Esophagus squamous epithelium (tissue), 5 donors: Measurements from ENCODE around the gene EFHC2. TPM values are rescaled to one million over a fixed set of nuclear protein-coding genes. Genes with fewer than 3 reads are reported as not detected.

Source experiments
- DNase-seq: peaks from one replicate; lab custom pipeline; 2025; lab: John Stamatoyannopoulos, UW
- H3K27ac ChIP-seq, 4 donors: fragments of 200-600 bp; sonication (generic); one replicate each; pipeline ENCODE4 v1.5.1; 2016 to 2019; ENCODE audit warnings: mild to moderate bottlenecking in 1 of 4
- H3K27me3 ChIP-seq, 4 donors: fragments of 200-600 bp; sonication (generic); 1 replicate in 3 of 4; 2 replicates in 1 of 4; pipeline versions ENCODE4 v1.5.1 to v1.6.0; 2017 to 2021; ENCODE audit warnings: antibody characterized with exemption in 1 of 4
- H3K36me3 ChIP-seq, 3 donors: fragments of 200-600 bp; sonication (generic); one replicate each; pipeline ENCODE4 v1.5.1; 2016 to 2019
- H3K4me1 ChIP-seq, 3 donors: fragments of 200-600 bp; sonication (generic); one replicate each; pipeline ENCODE4 v1.5.1; 2017 to 2019
- H3K4me3 ChIP-seq, 4 donors: fragments of 200-600 bp; sonication (generic); 1 replicate in 3 of 4; 2 replicates in 1 of 4; pipeline ENCODE4 v1.5.1; 2016 to 2019; ENCODE audit warnings: mild to moderate bottlenecking in 2 of 4, moderate library complexity in 1 of 4
- H3K9me3 ChIP-seq, 3 donors: fragments of 200-600 bp; sonication (generic); one replicate each; pipeline ENCODE4 v1.5.1; 2016 to 2019
- POLR2A ChIP-seq, 4 donors: fragments of 450-650 bp; IDR thresholded peaks; one replicate each; pipeline ENCODE4 v1.6.1; 2017; ENCODE audit warnings: antibody characterized with exemption in 4 of 4, mild to moderate bottlenecking in 4 of 4, moderate library complexity in 3 of 4
- WGBS, 2 donors: methylation state at CpG; one replicate each; pipeline ENCODE4 v1.1.5; 2018; 5-methylcytosine and 5-hydroxymethylcytosine counted together
- intact Hi-C: fragments of 100-400 bp; cut with DNase I; formaldehyde crosslinking; loops from one replicate; pipeline ENCODE4 v1.15.0; 2022
- total RNA-seq, 4 donors: library from RNA; depleted of rRNA; stranded (reverse); fragments of >200 nt; gene quantifications; one replicate each; pipeline ENCODE4 v1.1.0, GENCODE V29; 2016
- TF ChIP-seq, protein P1 (sequence below), 6 experiments: fragments of 450-650 bp in 4 of 6; fragments of 200-600 bp in 2 of 6; sonication (generic) in 2 of 6; IDR thresholded peaks; one replicate each; pipeline ENCODE4 v1.5.1; 2016 to 2019; ENCODE audit warnings: antibody characterized with exemption in 6 of 6, mild to moderate bottlenecking in 4 of 6, moderate library complexity in 4 of 6
- donor health status: DM: yes; HTN: yes; CAD: no.

The EFHC2 gene
- total RNA-seq, 4 donors from 2014 or later: 0.22 to 3.1 (median 2.0) TPM

DNA sequence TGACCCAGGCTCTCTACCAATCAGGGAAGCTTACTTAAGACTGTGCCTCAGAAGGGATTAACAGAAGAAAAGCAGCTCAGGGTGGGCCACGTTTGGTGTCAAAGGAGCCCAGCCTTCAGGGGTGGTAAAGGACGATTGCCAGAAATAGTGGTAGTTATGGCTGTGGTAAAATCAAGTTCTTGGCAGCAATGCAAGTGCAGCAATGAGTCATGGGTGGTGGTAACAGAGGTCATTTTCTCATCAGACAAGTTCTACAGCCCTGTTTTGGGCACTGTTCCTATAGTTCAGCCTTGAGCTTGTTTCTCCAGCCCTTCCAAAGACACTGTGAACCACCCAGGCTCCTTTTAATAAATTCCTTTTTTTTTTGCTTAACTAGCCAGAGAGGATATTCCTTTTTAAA lies 120.3 kb downstream of the EFHC2 start:
- Histone ChIP-seq H3K4me3 (no peak overlapping the region), H3K27ac (peak overlapping the region in 2 of 4 donors; percentile 54 to 60), H3K4me1 (peaks cover 0 to 42% (median 4%) of the 10 kb centered on the region in 3 donors), H3K9me3 (no peaks in the 10 kb centered on the region), H3K27me3 (no peaks in the 10 kb centered on the region), H3K36me3 (no peaks in the 10 kb centered on the region)
- 11% methylated on average over 2 of the region's 2 CpGs; no CpG with 5 or more reads in 1 of the 2 donors for WGBS, 2 donors
- DNase-seq: no peak
- intact Hi-C loops: no loop called here
- TF ChIP-seq POLR2A (IDR thresholded peaks at IDR 0.05): no peak
- TF ChIP-seq, protein P1, sequence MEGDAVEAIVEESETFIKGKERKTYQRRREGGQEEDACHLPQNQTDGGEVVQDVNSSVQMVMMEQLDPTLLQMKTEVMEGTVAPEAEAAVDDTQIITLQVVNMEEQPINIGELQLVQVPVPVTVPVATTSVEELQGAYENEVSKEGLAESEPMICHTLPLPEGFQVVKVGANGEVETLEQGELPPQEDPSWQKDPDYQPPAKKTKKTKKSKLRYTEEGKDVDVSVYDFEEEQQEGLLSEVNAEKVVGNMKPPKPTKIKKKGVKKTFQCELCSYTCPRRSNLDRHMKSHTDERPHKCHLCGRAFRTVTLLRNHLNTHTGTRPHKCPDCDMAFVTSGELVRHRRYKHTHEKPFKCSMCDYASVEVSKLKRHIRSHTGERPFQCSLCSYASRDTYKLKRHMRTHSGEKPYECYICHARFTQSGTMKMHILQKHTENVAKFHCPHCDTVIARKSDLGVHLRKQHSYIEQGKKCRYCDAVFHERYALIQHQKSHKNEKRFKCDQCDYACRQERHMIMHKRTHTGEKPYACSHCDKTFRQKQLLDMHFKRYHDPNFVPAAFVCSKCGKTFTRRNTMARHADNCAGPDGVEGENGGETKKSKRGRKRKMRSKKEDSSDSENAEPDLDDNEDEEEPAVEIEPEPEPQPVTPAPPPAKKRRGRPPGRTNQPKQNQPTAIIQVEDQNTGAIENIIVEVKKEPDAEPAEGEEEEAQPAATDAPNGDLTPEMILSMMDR (IDR thresholded peaks at IDR 0.05): no peak

DNA sequence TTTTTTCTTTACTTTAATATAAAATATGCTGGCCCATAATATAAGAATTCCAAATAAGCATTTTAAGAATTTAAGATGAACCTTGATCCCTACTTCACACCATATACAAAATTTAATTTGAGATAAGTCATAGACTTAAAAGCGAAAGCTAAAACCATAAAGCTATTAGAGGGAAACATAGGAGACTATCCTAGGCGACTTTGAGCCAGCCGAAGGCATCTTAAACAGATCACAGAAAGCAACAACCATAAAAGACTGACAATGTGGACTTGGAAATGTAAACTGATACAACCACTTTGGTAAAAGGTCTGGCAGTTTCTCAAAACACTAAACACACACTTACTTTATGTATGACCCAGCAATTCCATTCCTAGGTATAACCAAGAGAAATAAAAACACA lies 125.0 kb downstream of the EFHC2 start:
- H3K27me3 ChIP-seq: no peaks in the 10 kb centered on the region
- intact Hi-C loops: no loop called here
- 79 to 97% methylated on average over 3 of the region's 3 CpGs for WGBS, 2 donors
- H3K4me3 ChIP-seq: no peak overlapping the region
- no peaks in the 10 kb centered on the region for H3K36me3 ChIP-seq
- no peak overlapping the region for H3K27ac ChIP-seq
- TF ChIP-seq POLR2A (IDR thresholded peaks at IDR 0.05): no peak
- TF ChIP-seq, protein P1 (IDR thresholded peaks at IDR 0.05): no peak
- H3K4me1 ChIP-seq: peaks cover 0 to 14% (median 0%) of the 10 kb centered on the region in 3 donors
- no peak for DNase-seq
- no peaks in the 10 kb centered on the region for H3K9me3 ChIP-seq

DNA sequence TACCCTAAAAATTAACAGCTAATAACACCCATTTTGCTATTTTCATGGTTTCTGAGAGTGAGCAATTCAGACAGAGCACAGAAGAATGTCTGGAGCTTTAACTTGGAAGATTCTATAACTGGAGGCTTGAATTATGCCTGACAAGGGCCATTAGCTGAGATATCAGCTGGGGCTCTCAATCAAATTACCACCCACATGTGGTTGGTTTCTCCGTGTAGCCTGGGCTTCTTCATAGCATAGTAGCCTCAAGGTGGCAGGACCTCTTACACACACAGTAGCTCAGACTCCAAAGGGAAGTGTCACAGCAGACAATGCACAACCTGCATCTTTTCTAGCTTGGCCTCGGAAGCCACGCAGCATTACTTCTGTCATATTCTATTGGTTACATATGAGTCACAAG lies 127.3 kb downstream of the EFHC2 start:
- TF ChIP-seq, protein P1 (IDR thresholded peaks at IDR 0.05): no peak
- no peak for TF ChIP-seq POLR2A (IDR thresholded peaks at IDR 0.05)
- intact Hi-C loops: no loop called here
- no peak for DNase-seq
- Histone ChIP-seq H3K27me3 (no peaks in the 10 kb centered on the region), H3K36me3 (no peaks in the 10 kb centered on the region), H3K4me1 (no peaks in the 10 kb centered on the region), H3K27ac (no peak overlapping the region), H3K9me3 (no peaks in the 10 kb centered on the region), H3K4me3 (no peak overlapping the region)
- WGBS, 2 donors: 81 to 100% methylated on average over 1 to 3 of the region's 3 CpGs

DNA sequence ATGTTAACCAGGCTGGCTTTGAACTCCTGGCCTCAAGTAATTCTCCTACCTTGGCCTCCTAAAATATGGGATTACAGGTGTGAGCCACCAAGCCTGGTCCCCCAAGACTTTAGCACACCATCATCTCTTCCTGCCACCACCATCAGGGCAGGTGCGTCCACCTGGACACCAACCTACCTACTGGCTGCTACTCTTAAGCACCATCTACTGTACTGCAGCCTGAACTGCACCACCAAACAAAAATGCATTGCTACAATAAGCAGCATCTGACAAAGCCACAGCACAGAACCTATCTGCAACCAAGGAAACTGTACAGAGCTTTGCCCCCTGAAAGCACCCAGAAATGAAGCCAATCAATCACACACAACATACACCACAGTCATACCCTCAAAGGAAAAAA lies 139.7 kb downstream of the EFHC2 start:
- H3K4me1 ChIP-seq: no peaks in the 10 kb centered on the region
- no peaks in the 10 kb centered on the region for H3K27me3 ChIP-seq
- H3K4me3 ChIP-seq: no peak overlapping the region
- DNase-seq: no peak
- no CpG with 5 or more reads among the region's 1 CpG for WGBS, 2 donors
- TF ChIP-seq, protein P1 (IDR thresholded peaks at IDR 0.05): peak in 1 of 6 experiments; percentile 15
- TF ChIP-seq POLR2A (IDR thresholded peaks at IDR 0.05): no peak
- no peaks in the 10 kb centered on the region for H3K9me3 ChIP-seq
- no peak overlapping the region for H3K27ac ChIP-seq
- intact Hi-C loops: no loop called here
- H3K36me3 ChIP-seq: no peaks in the 10 kb centered on the region

DNA sequence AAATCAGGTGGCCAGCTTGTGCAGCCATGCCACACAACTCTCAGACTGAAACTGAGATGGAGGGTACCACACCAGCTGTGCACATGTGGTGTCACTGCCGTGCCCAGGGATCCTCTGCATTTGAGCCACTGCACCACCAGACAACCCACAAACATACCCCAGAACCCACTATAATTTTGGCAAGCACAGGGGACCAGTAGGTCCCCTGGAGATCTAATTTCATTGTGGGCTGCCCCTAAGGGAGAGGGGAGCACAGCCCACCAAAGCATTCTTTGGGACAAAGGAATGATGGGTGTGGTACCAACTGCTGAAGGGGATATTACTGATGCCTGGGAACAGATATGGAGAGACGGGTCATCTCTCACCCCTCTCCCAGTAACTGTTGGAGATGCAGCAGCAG lies 140.9 kb downstream of the EFHC2 start:
- intact Hi-C loops: no loop called here
- no peak overlapping the region for H3K27ac ChIP-seq
- H3K36me3 ChIP-seq: no peaks in the 10 kb centered on the region
- no peak overlapping the region for H3K4me3 ChIP-seq
- H3K9me3 ChIP-seq: no peaks in the 10 kb centered on the region
- TF ChIP-seq, protein P1 (IDR thresholded peaks at IDR 0.05): no peak
- TF ChIP-seq POLR2A (IDR thresholded peaks at IDR 0.05): no peak
- H3K4me1 ChIP-seq: no peaks in the 10 kb centered on the region
- H3K27me3 ChIP-seq: no peaks in the 10 kb centered on the region
- DNase-seq: no peak
- 73 to 88% methylated on average over 1 to 2 of the region's 2 CpGs for WGBS, 2 donors
